ENCODE results near the gene TBC1D17.
"Not testable (repeated sequence)": the region's sequence is repeated elsewhere in the genome, so short reads cannot be mapped to it uniquely, and the experiment has no call there.

DNA sequence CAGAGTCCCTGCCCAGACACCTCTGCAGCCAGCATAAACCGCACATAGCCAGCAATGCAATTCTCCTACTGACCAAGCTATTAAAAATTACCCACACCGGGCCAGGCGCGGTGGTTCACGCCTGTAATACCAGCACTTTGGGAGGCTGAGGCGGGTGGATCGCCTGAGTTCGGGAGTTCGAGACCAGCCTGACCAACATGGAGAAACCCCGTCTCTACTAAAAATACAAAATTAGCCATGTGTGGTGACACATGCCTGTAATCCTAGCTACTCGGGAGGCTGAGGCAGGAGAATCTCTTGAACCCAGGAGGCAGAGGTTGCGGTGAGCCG, 47.3 kb downstream of the TBC1D17 start:
- TF ChIP-seq CTCF, POLR2A (IDR thresholded peaks at IDR 0.05): not testable (repeated sequence)

Measured in heart left ventricle (tissue), 13 donors.